GM19452 (cell line): Measurements from ENCODE around the gene STX11.
"Not testable (repeated sequence)": the region's sequence is repeated elsewhere in the genome, so short reads cannot be mapped to it uniquely, and the experiment has no call there.

Source experiments
- ATAC-seq: cut with Tn5 transposase; IDR thresholded peaks from one replicate; pipeline ENCODE4 v1.9.1; 2021; ENCODE audit not compliant: unreplicated experiment

Gene STX11

GRCh38 chr6:144149894-144150709 lies at the start of gene STX11:
Gene STX11, plus strand, starts transcription at chr6:144150517. Its CDS starts 36,111 bp downstream, at chr6:144186628.
- ATAC-seq = peak; percentile 63

GRCh38 chr6:144103026-144103563 lies 47.2 kb upstream of the STX11 start:
- ATAC-seq = no peak

GRCh38 chr6:144104488-144104887 lies 45.8 kb upstream of the STX11 start:
- ATAC-seq = no peak

- peak; percentile 69 for ATAC-seq
Observed at GRCh38 chr6:144104898-144105487, 45.3 kb upstream of the STX11 start.

- ATAC-seq = no peak
Observed at GRCh38 chr6:144106206-144106605, 44.1 kb upstream of the STX11 start.

GRCh38 chr6:144110210-144110609 lies 40.1 kb upstream of the STX11 start:
- no peak for ATAC-seq

GRCh38 chr6:144113366-144113765 lies 37.0 kb upstream of the STX11 start:
- no peak for ATAC-seq

- no peak for ATAC-seq
Observed at GRCh38 chr6:144115219-144115618, 35.1 kb upstream of the STX11 start.

GRCh38 chr6:144119376-144119775 lies 30.9 kb upstream of the STX11 start:
- ATAC-seq = no peak

GRCh38 chr6:144122861-144123260 lies 27.5 kb upstream of the STX11 start:
- ATAC-seq = no peak

- no peak for ATAC-seq
Observed at GRCh38 chr6:144123421-144123820, 26.9 kb upstream of the STX11 start.

GRCh38 chr6:144123836-144124235 lies 26.5 kb upstream of the STX11 start:
- no peak for ATAC-seq

- ATAC-seq = no peak
Observed at GRCh38 chr6:144127097-144127496, 23.2 kb upstream of the STX11 start.

GRCh38 chr6:144129469-144129868 lies 20.8 kb upstream of the STX11 start:
- ATAC-seq = no peak

- ATAC-seq = no peak
Observed at GRCh38 chr6:144131248-144131709, 19.0 kb upstream of the STX11 start.

- not testable (repeated sequence) for ATAC-seq
Observed at GRCh38 chr6:144132167-144132690, 18.1 kb upstream of the STX11 start.

GRCh38 chr6:144133225-144133821 lies 17.0 kb upstream of the STX11 start:
- no peak for ATAC-seq

GRCh38 chr6:144134176-144134575 lies 16.1 kb upstream of the STX11 start:
- no peak for ATAC-seq

GRCh38 chr6:144134737-144135136 lies 15.6 kb upstream of the STX11 start:
- ATAC-seq = no peak

- no peak for ATAC-seq
Observed at GRCh38 chr6:144138542-144138941, 11.8 kb upstream of the STX11 start.

- no peak for ATAC-seq
Observed at GRCh38 chr6:144139817-144140216, 10.5 kb upstream of the STX11 start.
